HL-60 (cell line): ENCODE measurements around the gene CETP.

Experiments
- DNase-seq, 2 experiments: peaks; one replicate each; pipeline ENCODE4 v3.0.0-alpha.2; 2010 to 2020; ENCODE audit warnings: low read depth in 1 of 2, low spot score in 1 of 2
- H3K27ac ChIP-seq: fragments of 250-450 bp; sonication (Bioruptor Pico); replicated peaks from 2 replicates; pipeline ENCODE4 v1.5.1; 2020; ENCODE audit warnings: mild to moderate bottlenecking, moderate library complexity
- H3K27me3 ChIP-seq: fragments of 250-450 bp; sonication (Bioruptor Pico); 2 replicates; pipeline ENCODE4 v1.5.1; 2021; ENCODE audit warnings: mild to moderate bottlenecking, moderate library complexity; ENCODE audit not compliant: insufficient read depth, poor library complexity, severe bottlenecking
- H3K4me3 ChIP-seq: replicated peaks from 2 replicates; pipeline ENCODE4 v1.5.1; 2011; ENCODE audit warnings: mild to moderate bottlenecking, control low read depth, low read length; ENCODE audit not compliant: insufficient read depth
- CTCF ChIP-seq: IDR thresholded peaks from one replicate; pipeline ENCODE4 v1.5.1; 2011; ENCODE audit warnings: low read length, control low read depth, inconsistent platforms; ENCODE audit not compliant: insufficient read depth
- GABPA ChIP-seq: IDR thresholded peaks from 2 replicates; pipeline ENCODE4 v1.6.1; 2012; ENCODE audit warnings: low read depth
- POLR2AphosphoS5 ChIP-seq: IDR thresholded peaks from 2 replicates; pipeline ENCODE4 v1.6.1; 2012; ENCODE audit warnings: low read depth
- REST ChIP-seq: IDR thresholded peaks from 2 replicates; pipeline ENCODE4 v1.6.1; 2012; ENCODE audit warnings: low read depth; ENCODE audit not compliant: insufficient replicate concordance
- SPI1 ChIP-seq: IDR thresholded peaks from 2 replicates; pipeline ENCODE4 v1.6.1; 2012; ENCODE audit warnings: low read depth, mild to moderate bottlenecking, borderline replicate concordance

CETP gene

GRCh38 chr16:56997264-56997663, 35.5 kb downstream of the CETP start:
- no peak for DNase-seq
- no peaks in the 10 kb centered on the region for H3K27me3 ChIP-seq
- TF ChIP-seq POLR2AphosphoS5 (no peak), CTCF (no peak), SPI1 (no peak), REST (no peak), GABPA (no peak)
- no peak overlapping the region for H3K27ac ChIP-seq
- H3K4me3 ChIP-seq = no peak overlapping the region

GRCh38 chr16:56997931-56998330, 36.2 kb downstream of the CETP start:
- no peak for DNase-seq
- no peaks in the 10 kb centered on the region for H3K27me3 ChIP-seq
- no peak for TF ChIP-seq GABPA
- no peak for TF ChIP-seq POLR2AphosphoS5
- TF ChIP-seq SPI1 = no peak
- no peak overlapping the region for H3K4me3 ChIP-seq
- H3K27ac ChIP-seq = no peak overlapping the region

GRCh38 chr16:56998352-56998751, 36.6 kb downstream of the CETP start:
- Histone ChIP-seq H3K27me3 (no peaks in the 10 kb centered on the region), H3K4me3 (no peak overlapping the region), H3K27ac (no peak overlapping the region)
- DNase-seq = no peak
- no peak for TF ChIP-seq REST
- no peak for TF ChIP-seq POLR2AphosphoS5
- no peak for TF ChIP-seq SPI1
- no peak for TF ChIP-seq GABPA
- no peak for TF ChIP-seq CTCF

- no peaks in the 10 kb centered on the region for H3K27me3 ChIP-seq
- TF ChIP-seq REST (no peak), POLR2AphosphoS5 (no peak), CTCF (no peak), GABPA (no peak), SPI1 (no peak)
- no peak overlapping the region for H3K4me3 ChIP-seq
- H3K27ac ChIP-seq = no peak overlapping the region
- DNase-seq = no peak
Measured at GRCh38 chr16:56998861-56999260, 37.1 kb downstream of the CETP start.
